Measurements from ENCODE around the gene TUBD1.

The TUBD1 gene

DNA sequence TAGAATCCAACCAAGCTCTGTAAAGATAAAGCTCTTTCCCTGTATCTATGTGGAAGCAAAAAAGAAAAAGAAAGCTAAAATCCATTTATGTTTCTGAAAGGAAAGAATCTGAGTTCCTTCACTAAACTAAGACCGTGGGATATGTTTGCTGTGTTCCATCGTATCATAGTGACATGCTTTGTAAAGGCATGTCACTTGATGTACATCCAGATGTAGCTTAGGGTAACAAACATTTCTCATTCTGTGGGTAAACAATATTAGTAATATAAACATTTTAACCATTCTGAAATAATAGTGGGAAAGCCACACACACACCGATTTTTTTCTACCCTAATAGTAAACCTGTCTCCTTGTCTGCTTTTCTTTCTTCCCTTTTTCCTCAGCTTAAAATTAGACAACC lies 78.1 kb downstream of the TUBD1 start:
- no peak for DNase-seq

DNA sequence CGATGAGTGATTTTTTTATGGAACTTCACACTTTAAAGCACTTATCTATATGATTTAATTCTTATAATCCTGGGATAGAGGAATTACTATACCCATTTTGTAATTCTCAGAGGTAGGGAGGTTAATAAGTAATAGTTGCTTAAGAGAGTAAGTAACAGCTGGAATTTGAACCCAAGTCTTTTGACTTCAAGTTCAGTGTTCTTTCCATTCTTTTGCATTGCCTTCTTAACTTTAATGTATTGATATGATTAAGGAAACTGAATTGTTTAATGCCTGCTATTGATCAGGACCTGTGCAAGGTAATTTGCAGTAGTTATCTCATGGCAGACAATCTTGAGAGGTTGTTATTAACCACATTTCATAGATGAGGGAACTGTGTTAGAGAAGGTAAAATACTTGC lies 78.5 kb downstream of the TUBD1 start:
- no peak for DNase-seq

DNA sequence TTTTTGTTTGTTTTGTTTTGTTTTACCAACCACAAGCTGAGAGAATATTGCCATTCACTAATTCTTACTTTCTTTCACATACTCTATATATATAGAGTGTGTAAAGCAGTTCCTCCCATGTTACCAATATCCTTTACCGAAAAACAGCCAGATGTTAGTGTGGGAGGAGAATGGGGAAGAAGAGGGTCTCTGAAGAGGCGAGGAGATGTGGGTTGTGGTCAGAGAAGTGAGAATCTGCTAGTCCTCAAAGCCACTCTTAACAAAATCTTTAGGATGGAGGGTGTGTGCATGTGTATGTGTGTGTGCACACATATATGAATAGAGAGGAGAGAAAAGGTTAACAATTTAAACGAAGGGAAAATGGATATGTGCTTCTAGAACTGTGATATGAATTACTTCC lies 80.6 kb downstream of the TUBD1 start:
- DNase-seq: no peak

DNA sequence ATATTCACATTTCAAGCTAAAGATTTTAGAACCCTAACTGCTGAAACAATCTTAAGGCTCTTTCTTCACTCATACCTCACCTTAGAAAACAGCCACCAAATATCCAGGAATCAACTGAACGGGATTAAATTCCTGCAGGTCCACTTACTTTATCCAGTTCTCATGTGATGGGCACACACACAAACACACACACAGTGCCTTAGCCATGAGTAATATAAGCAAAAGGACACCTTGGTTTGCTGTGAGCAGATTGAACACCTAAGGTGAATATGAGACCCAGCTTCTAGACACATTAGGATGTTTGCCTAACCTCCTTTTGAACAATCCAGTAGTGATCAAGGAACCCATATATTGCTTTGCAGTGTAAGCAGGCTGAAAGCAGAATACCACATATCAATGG lies 81.5 kb downstream of the TUBD1 start:
- no peak for DNase-seq

DNA sequence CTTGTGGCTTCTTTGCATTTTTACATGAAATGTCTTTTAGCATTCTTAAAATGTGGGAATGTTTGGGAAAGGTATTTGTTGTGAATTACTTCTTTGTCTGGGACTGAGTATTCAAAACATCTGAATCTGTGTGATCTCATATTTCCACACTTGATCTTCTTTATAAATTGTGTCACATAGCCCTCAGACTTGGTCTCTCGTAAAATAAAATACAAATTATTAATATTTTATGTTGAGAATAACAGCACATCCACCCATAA lies 81.9 kb downstream of the TUBD1 start:
- DNase-seq: no peak

All from CD4-positive, alpha-beta T cell treated with Interferon gamma for 1 hour (primary cell).